Activated CD4-positive, alpha-beta T cell treated with anti-CD3 and anti-CD28 coated beads, Interleukin-2, Interleukin-6, amounts not matched to agents 100 ng/mL and 50 ng/mL, durations not matched to agents 16 hours and 8 hours (primary cell): ENCODE measurements around the gene LSR.
A peak's percentile ranks its signal among the peaks of the same experiment; 100 is the strongest.
"Not testable (repeated sequence)": the region's sequence is repeated elsewhere in the genome, so short reads cannot be mapped to it uniquely, and the experiment has no call there.

Experiments
- DNase-seq: peaks from one replicate; pipeline ENCODE4 v3.0.0-alpha.2; 2020

The LSR gene

DNA sequence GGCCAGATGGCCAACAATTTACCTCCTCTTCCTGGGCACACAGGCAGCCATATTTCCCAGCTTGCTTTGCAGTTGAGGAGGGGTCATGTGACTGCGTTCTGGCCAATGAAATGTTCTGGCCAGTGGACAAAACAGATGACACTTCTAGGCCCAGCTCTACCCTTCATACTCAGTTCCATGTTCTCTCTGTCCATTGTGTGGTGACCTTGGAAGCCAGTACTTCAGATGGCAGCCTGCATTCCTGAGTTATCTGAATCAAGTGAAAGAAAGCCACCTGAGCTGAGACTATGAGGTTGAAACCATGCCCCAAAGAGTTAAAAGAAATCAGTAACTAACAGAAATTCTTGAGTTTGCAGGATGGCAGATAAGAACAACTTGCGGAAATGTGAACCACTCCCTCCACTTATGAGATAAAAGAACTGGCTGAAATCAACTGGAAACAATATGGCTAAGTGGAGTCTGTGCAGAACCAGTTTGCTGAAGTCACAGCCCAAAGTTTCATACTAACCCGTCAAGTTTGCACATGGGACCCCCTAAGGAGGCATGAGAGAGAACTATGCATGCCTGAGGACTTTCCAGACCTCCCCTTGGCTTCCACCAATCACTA is 28.4 kb upstream of the LSR start:
- no peak for DNase-seq

GRCh38 chr19:35220973-35221590 is 27.7 kb upstream of the LSR start:
- not testable (repeated sequence) for DNase-seq

GRCh38 chr19:35222373-35223015 is 26.3 kb upstream of the LSR start:
- DNase-seq = no peak

- DNase-seq = no peak
These were observed 25.6 kb upstream of the LSR start for GRCh38 chr19:35223084-35223790.

DNA sequence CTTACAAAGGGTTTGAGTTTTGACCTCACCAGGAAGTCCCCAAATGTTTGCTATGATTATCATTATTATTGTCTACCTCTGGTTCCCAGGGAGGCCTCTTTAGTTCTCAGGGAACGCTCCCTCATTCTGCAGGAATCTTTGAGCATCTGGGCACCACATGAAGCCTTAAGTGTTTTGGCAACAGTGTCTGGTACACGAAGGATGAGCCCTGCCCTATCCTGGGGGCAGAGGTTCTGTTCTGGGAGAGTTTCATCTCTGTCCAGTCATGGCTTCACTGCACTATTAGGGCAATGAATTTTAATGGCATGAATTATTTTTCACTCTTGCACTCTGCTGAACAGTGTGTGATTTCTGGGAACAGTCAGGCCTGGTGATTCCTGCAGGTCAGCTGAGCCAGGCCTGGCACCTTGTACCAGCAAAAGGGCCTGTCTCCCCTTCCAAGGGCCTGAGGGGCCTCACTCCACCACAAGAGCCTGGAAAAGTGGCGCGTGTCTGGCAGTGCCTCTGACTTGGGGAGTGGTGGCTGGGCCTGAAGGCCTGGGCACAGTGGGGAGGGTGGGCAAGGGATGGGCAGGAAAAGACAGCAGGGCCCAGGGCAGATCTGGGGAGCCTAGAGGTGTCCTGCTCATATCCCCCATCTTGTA is 24.8 kb upstream of the LSR start:
- no peak for DNase-seq

- no peak for DNase-seq
These were observed 23.9 kb upstream of the LSR start for GRCh38 chr19:35224681-35225571.

GRCh38 chr19:35225951-35226350 is 22.9 kb upstream of the LSR start:
- no peak for DNase-seq

DNA sequence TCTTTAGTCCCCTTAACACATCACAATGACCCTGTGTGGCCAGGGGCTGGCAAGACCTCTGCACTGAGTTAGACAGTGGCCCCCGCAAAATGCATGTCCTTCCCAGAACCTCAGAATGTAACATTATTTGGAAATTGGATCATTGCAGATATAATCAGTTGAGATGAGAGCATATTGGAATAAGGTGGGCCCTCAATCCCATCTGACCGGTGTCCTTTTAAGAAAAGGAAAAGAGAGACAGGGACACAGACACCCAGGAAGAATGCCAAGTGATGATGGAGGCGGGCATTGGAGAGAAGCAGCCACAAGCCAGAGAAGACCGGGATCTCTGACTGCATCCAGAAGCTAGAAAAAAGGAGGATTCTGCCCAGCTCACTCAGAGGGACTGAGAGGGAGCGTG is 22.1 kb upstream of the LSR start:
- DNase-seq = no peak

- no peak for DNase-seq
These were observed 20.4 kb upstream of the LSR start, which contains the start of gene FAM187B for GRCh38 chr19:35228177-35228930. Gene FAM187B (minus strand): TSS chr19:35228739. CDS start chr19:35228680, 59 bp downstream.

DNA sequence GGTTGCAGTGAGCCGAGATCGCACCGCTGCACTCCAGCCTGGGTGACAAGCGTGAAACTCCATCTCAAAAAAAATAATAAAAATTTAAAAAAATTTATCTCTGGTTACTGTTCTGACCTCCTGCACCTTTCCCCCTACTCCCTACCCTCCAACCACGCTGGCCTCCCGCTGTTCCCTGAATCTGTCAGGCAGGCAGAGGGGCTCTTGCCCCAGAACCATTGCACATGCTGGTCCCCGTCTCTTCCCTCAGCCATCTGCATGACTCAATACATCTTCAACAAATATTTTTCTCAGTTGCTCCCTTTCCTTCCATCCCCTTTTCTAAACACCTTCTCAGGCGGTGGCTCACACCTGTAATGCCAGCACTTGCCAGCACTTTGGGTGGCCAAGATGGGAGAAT is 19.2 kb upstream of the LSR start:
- no peak for DNase-seq

GRCh38 chr19:35231956-35232645 is 16.7 kb upstream of the LSR start:
- DNase-seq = no peak

DNA sequence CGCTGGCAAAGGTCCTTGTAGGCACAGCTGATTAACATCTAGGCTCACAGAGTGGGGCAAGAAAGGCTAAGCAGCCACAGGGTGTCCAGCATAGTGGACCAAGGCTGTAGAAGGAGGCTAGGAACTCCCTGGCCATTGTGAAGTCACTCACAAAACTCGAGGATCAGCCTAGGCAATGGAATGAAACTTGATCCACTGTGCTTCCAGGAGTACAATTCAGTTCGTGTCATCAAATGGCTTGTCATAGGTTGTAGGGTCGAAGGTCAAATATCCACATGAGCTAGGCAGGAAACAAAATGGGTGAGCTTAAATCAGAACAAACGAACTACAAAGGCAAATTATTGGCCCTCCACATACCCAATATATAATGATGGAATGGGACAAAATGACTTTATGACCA is 15.9 kb upstream of the LSR start:
- no peak for DNase-seq

GRCh38 chr19:35236638-35237400 is 12.0 kb upstream of the LSR start:
- no peak for DNase-seq

DNA sequence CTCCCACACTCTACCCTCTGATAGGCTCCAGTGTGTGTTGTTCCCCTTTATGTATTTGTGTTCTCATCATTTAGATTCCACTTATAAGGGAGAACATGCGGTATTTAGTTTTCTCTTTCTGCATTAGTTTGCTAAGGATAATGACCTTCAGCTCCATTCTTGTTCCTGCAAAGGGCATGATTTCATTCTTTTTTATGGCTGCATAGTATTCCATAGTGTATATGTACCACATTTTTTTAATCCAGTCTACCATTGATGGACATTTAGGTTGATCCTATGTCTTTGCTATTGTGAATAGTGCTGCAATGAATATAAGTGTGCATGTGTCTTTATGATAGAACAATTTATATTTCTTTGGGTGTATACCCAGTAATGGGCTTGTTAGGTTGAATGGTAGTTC is 9.2 kb upstream of the LSR start:
- not testable (repeated sequence) for DNase-seq

DNA sequence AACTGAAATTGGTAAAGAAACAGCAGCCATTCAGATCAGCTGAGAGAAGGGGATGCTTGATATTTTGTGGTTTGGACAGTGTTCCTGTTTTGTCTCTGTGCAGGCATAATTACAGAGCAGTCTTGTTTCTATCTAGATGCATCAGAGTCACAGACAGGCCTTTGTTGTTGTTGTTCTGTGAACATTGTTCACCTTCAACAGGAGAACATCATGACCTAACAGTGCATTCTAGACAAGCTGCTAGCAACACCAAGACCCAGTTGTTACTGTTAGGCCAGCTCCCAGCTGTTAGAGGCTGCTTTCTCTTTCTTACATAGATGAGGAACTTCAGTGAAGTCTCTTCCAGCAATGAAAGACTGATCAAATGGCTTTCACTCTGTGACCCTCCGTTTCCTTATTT is 8.5 kb upstream of the LSR start:
- no peak for DNase-seq

- DNase-seq = no peak
These were observed 7.4 kb upstream of the LSR start for GRCh38 chr19:35241417-35241816.

- DNase-seq = no peak
These were observed 2.2 kb upstream of the LSR start for GRCh38 chr19:35246466-35247092.

GRCh38 chr19:35247526-35248309 is 1.1 kb upstream of the LSR start:
- peak; percentile 28 for DNase-seq
